ENCODE data around the gene RELL2. TPM values are rescaled to one million over a fixed set of nuclear protein-coding genes. Genes with fewer than 3 reads are reported as not detected.

RELL2 gene
- total RNA-seq, 1 donor = 5.1 TPM

DNA sequence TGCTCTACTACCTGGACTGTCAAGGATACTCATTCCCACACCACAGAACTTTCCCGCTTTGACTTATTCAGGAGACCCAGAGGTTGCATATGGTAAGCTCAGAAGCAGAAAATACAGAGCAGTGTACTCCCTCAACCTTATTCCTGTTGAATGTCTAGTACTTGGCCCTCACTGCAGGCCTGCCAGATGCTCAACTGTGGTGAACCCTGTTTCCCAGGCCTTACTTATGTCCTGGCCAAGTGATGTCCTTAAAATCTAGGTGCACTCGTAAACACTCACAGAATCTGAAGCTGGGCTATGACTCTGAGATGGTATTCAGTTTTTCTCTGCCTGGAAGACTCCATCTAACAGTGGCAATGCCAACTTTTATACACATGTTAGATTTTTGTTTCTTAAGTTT, 39.0 kb upstream of the RELL2 start:
- Histone ChIP-seq H3K4me1 (ENCODE audit: insufficient read depth, low read length) (peaks cover 12% of the 10 kb centered on the region), H3K27ac (ENCODE audit: low read depth, low read length) (no peak overlapping the region), H3K36me3 (ENCODE audit: insufficient read depth, low read length) (no peaks in the 10 kb centered on the region), H3K4me3 (ENCODE audit: insufficient read depth, low read length) (no peak overlapping the region), H3K9me3 (ENCODE audit: low read depth, low read length) (no peaks in the 10 kb centered on the region), H3K4me2 (ENCODE audit: insufficient read depth, low read length) (no peak overlapping the region), H3K79me2 (ENCODE audit: insufficient read depth, low read length) (peaks cover 78% of the 10 kb centered on the region), H4K20me1 (ENCODE audit: insufficient read depth, low read length) (no peaks in the 10 kb centered on the region), H2AFZ (ENCODE audit: low read length) (no peak overlapping the region), H3K27me3 (ENCODE audit: insufficient read depth, low read length) (no peaks in the 10 kb centered on the region)
- no peak for DNase-seq (ENCODE audit: insufficient read length, low spot score, missing footprints)
- TF ChIP-seq, protein P1, sequence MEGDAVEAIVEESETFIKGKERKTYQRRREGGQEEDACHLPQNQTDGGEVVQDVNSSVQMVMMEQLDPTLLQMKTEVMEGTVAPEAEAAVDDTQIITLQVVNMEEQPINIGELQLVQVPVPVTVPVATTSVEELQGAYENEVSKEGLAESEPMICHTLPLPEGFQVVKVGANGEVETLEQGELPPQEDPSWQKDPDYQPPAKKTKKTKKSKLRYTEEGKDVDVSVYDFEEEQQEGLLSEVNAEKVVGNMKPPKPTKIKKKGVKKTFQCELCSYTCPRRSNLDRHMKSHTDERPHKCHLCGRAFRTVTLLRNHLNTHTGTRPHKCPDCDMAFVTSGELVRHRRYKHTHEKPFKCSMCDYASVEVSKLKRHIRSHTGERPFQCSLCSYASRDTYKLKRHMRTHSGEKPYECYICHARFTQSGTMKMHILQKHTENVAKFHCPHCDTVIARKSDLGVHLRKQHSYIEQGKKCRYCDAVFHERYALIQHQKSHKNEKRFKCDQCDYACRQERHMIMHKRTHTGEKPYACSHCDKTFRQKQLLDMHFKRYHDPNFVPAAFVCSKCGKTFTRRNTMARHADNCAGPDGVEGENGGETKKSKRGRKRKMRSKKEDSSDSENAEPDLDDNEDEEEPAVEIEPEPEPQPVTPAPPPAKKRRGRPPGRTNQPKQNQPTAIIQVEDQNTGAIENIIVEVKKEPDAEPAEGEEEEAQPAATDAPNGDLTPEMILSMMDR (IDR thresholded peaks at IDR 0.05; ENCODE audit: extremely low read depth, low read depth, low read length) = no peak

GRCh38 chr5:141598391-141599345, 38.1 kb upstream of the RELL2 start:
- Histone ChIP-seq H3K4me2 (ENCODE audit: insufficient read depth, low read length) (no peak overlapping the region), H3K79me2 (ENCODE audit: insufficient read depth, low read length) (peaks cover 80% of the 10 kb centered on the region)

DNA sequence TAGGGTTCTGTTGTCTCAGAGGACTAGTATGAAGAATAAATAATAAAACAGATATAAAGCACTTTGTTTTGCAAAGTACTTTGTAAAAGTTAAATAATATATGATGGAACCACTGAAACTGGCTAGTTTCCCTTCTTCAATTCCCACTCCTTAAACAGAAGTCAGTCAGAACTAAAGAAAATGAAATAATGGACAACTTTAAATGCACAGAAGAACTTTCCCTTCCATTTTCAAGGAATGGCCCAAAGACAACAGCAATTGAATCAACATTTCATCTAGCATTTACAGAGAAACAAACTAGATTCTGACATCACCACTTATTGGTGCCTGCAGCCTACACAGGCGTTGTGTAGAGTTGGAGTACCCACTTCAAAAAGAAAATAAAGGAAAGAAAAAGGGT, 34.2 kb upstream of the RELL2 start:
- Histone ChIP-seq H3K36me3 (ENCODE audit: insufficient read depth, low read length) (no peaks in the 10 kb centered on the region), H3K79me2 (ENCODE audit: insufficient read depth, low read length) (peaks cover 73% of the 10 kb centered on the region), H3K27me3 (ENCODE audit: insufficient read depth, low read length) (no peaks in the 10 kb centered on the region), H3K9me3 (ENCODE audit: low read depth, low read length) (no peaks in the 10 kb centered on the region), H3K4me2 (ENCODE audit: insufficient read depth, low read length) (no peak overlapping the region), H3K27ac (ENCODE audit: low read depth, low read length) (peak overlapping the region; percentile 95), H3K4me1 (ENCODE audit: insufficient read depth, low read length) (peaks cover 39% of the 10 kb centered on the region), H3K4me3 (ENCODE audit: insufficient read depth, low read length) (no peak overlapping the region), H2AFZ (ENCODE audit: low read length) (no peak overlapping the region), H4K20me1 (ENCODE audit: insufficient read depth, low read length) (no peaks in the 10 kb centered on the region)
- DNase-seq (ENCODE audit: insufficient read length, low spot score, missing footprints) = no peak
- TF ChIP-seq, protein P1 (IDR thresholded peaks at IDR 0.05; ENCODE audit: extremely low read depth, low read depth, low read length) = no peak

More at GRCh38 chr5:141598391-141599345, 38.1 kb upstream of the RELL2 start:
- H3K4me1 ChIP-seq (ENCODE audit: insufficient read depth, low read length) = peaks cover 14% of the 10 kb centered on the region
- TF ChIP-seq, protein P1 (IDR thresholded peaks at IDR 0.05; ENCODE audit: extremely low read depth, low read depth, low read length) = no peak
- peak; percentile 38 for DNase-seq (ENCODE audit: insufficient read length, low spot score, missing footprints)
- H4K20me1 ChIP-seq (ENCODE audit: insufficient read depth, low read length) = no peaks in the 10 kb centered on the region
- H3K36me3 ChIP-seq (ENCODE audit: insufficient read depth, low read length) = no peaks in the 10 kb centered on the region
- no peaks in the 10 kb centered on the region for H3K27me3 ChIP-seq (ENCODE audit: insufficient read depth, low read length)
- no peak overlapping the region for H3K4me3 ChIP-seq (ENCODE audit: insufficient read depth, low read length)
- no peaks in the 10 kb centered on the region for H3K9me3 ChIP-seq (ENCODE audit: low read depth, low read length)
- H3K27ac ChIP-seq (ENCODE audit: low read depth, low read length) = peak overlapping the region; percentile 62
- peak overlapping the region; percentile 36 for H2AFZ ChIP-seq (ENCODE audit: low read length)
